Measurements from ENCODE around the gene KIF18B. TPM values are rescaled to one million over a fixed set of nuclear protein-coding genes. Genes with fewer than 3 reads are reported as not detected.

The KIF18B gene
- total and polyA plus RNA-seq, 2 of the 8 experiments (the other 6 are each of a cell fraction or from before 2014, with no cell fraction given) = 39.0 to 59.4 TPM

DNA sequence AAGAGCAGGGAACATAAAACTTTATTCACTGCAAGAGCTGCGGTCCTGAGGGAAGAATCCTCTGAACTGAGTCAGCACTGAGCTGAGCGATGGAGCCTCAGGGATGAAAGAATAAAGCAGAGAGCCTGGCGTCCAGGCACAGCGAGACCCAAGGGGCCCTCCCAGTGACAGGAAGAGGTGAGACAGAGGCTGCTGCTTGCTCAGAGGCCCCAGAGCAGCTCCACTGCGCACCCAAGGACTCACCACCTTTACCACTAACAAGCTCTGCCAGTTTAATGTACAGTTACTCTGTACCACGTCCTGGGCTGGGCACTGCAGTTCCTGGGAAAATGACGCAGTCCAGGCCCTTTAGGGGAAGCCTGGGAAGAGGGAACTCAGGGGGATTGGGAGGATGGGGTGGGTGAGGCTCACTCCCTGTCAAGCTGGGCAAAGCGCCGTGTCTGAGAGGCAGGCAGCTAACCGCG lies 37.9 kb downstream of the KIF18B start:
- Histone ChIP-seq H3K14ac (ENCODE audit: insufficient read length) (no peak overlapping the region), H3K9ac (replicated peaks in 1 of 4; ENCODE audit: extremely low read depth in 1 of 4, low read depth in 3 of 4, low read length in 3 of 4) (no peak overlapping the region), H2BK5ac (ENCODE audit: low read depth, low read length) (no peak overlapping the region), H3K36me3 (ENCODE audit: control insufficient read depth in 2 of 4, insufficient read depth in 4 of 4, low read length in 3 of 4) (no peaks in the 10 kb centered on the region), H3K18ac (ENCODE audit: extremely low read depth, low read length) (no peak overlapping the region), H2BK12ac (ENCODE audit: low read depth, low read length) (no peak overlapping the region), H2AK5ac (ENCODE audit: low read depth, low read length) (no peak overlapping the region), H4K5ac (ENCODE audit: insufficient read length, low read depth, low read length) (no peak overlapping the region), H2BK120ac (replicated peaks; ENCODE audit: low read depth, low read length) (no peak overlapping the region), H3K4ac (replicated peaks; ENCODE audit: insufficient read length, low read depth, low read length) (no peak overlapping the region), H3K23me2 (ENCODE audit: low read depth, low read length) (peaks cover 6% of the 10 kb centered on the region), H3K27ac (ENCODE audit: low read depth, low read length) (no peak overlapping the region), H3K4me2 (ENCODE audit: insufficient read depth in 1 of 2, low read depth in 2 of 2, low read length in 2 of 2) (no peak overlapping the region), H3K4me1 (replicated peaks in 1 of 4; ENCODE audit: control insufficient read depth in 3 of 4, insufficient read depth in 4 of 4, low read length in 3 of 4) (peaks cover 0 to 11% (median 5%) of the 10 kb centered on the region in 4 experiments; a peak in 6 of 7 replicates), H3K79me1 (ENCODE audit: low read depth, low read length) (no peaks in the 10 kb centered on the region), H4K8ac (ENCODE audit: extremely low read depth, insufficient read depth, low read length) (no peak overlapping the region), H2BK20ac (ENCODE audit: low read length) (no peak overlapping the region), H3K27me3 (replicated peaks in 1 of 4; ENCODE audit: control insufficient read depth in 3 of 4, extremely low read depth in 1 of 4, insufficient read depth in 3 of 4, low read length in 3 of 4) (peaks cover 0 to 21% (median 15%) of the 10 kb centered on the region in 4 experiments; a peak in 6 of 7 replicates), H3K79me2 (ENCODE audit: control insufficient read depth in 1 of 2, insufficient read depth in 2 of 2, low read length in 2 of 2) (no peaks in the 10 kb centered on the region), H4K20me1 (replicated peaks in 1 of 2; ENCODE audit: control insufficient read depth in 1 of 2, insufficient read depth in 2 of 2, low read length in 2 of 2) (no peaks in the 10 kb centered on the region), H3K23ac (ENCODE audit: insufficient read length) (no peak overlapping the region), H2AFZ (ENCODE audit: low read length) (no peak overlapping the region), H3K56ac (replicated peaks; ENCODE audit: insufficient read length, low read depth, low read length) (no peak overlapping the region), H4K91ac (replicated peaks; ENCODE audit: insufficient read length, low read length) (no peak overlapping the region), H3K4me3 (ENCODE audit: extremely low read depth in 1 of 4, insufficient read depth in 2 of 4, low read depth in 3 of 4, low read length in 4 of 4) (no peak overlapping the region), H2BK15ac (ENCODE audit: low read length) (no peak overlapping the region), H3K9me3 (ENCODE audit: insufficient read depth in 2 of 2, low read depth in 1 of 2, low read length in 1 of 2) (no peaks in the 10 kb centered on the region)
- ChIA-PET CTCF (ENCODE audit: partially characterized antibody) (interaction anchor here (0.9 to 8.4 kb wide), 12 partner anchors 9 to 226 kb away, joined by 3 to 83 read pairs (median 4); partner anchors contain the start of genes ACBD4 and EFTUD2), POLR2A (ENCODE audit: partially characterized antibody) (interaction anchor here (0.9 to 4.0 kb wide), 4 partner anchors 10 to 151 kb away, joined by 3 to 23 read pairs (median 13); partner anchors contain the start of genes EFTUD2 and NMT1)
- DNase-seq (ENCODE audit: low read depth in 1 of 2, low spot score in 2 of 2) = no peak
- TF ChIP-seq BRCA1 (IDR thresholded peaks at IDR 0.05; ENCODE audit: low read depth, low read length) = no peak
- TF ChIP-seq YY1 (IDR thresholded peaks at IDR 0.05; ENCODE audit: low read depth, low read length) = no peak
- TF ChIP-seq TAF7 (optimal IDR thresholded peaks at IDR 0.05; ENCODE audit: borderline replicate concordance, low read depth, low read length) = no peak
- FAIRE-seq = no peak
- WGBS, 2 experiments (ENCODE audit: extremely low coverage in 1 of 2, insufficient coverage in 1 of 2, insufficient read length in 1 of 2, insufficient replicate concordance in 2 of 2, low coverage in 1 of 2, low lambda C conversion rate in 2 of 2, missing lambda C conversion rate in 1 of 2) = 85% methylated on average over 11 of the region's 11 CpGs; no CpG with 5 or more reads in 1 of the 2 experiments
